Measurements from ENCODE around the gene SPRED1. TPM values are rescaled to one million over a fixed set of nuclear protein-coding genes. Genes with fewer than 3 reads are reported as not detected.

The SPRED1 gene
- total and polyA plus RNA-seq, 2 of the 13 experiments (the other 11 are each of a cell fraction or from before 2014, with no cell fraction given): 3.8 to 9.6 TPM

- Histone ChIP-seq H3K4me2 (ENCODE audit: low read depth, low read length) (no peak overlapping the region), H4K20me1 (ENCODE audit: insufficient read depth, low read length) (no peaks in the 10 kb centered on the region), H3K9ac (ENCODE audit: insufficient read depth, low read depth, low read length) (no peak overlapping the region), H2AFZ (ENCODE audit: low read length) (no peak overlapping the region), H3K36me3 (replicated peaks in 1 of 2; ENCODE audit: control insufficient read depth in 1 of 2, insufficient read depth in 2 of 2, low read length in 2 of 2) (no peaks in the 10 kb centered on the region), H3K27me3 (ENCODE audit: control insufficient read depth in 1 of 2, insufficient read depth in 2 of 2, low read length in 2 of 2) (peaks cover 0 to 5% of the 10 kb centered on the region in 2 experiments; a peak in 1 of 5 replicates), H3K4me3 (replicated peaks in 1 of 3; ENCODE audit: insufficient read depth in 1 of 3, low read depth in 2 of 3, low read length in 3 of 3) (no peak overlapping the region), H3K9me3 (ENCODE audit: low read length) (no peaks in the 10 kb centered on the region), H3K4me1 (ENCODE audit: insufficient read depth, low read length) (no peaks in the 10 kb centered on the region), H3K79me2 (ENCODE audit: insufficient read depth, low read length) (no peaks in the 10 kb centered on the region), H3K27ac (ENCODE audit: extremely low read length, insufficient read depth, low read length) (no peak overlapping the region)
- DNase-seq (ENCODE audit: low spot score) (no peak), ATAC-seq (no peak), FAIRE-seq (no peak)
- CTCF ChIA-PET (ENCODE audit: low intra/inter-chr PET ratio, low total read pairs): no interaction called here
- BruUV-seq (replicated peaks): no TSS peak
- POLR2A ChIA-PET: no interaction called here
- WGBS (ENCODE audit: low lambda C conversion rate): 15% methylated on average over 3 of the region's 3 CpGs
- in situ Hi-C loops (cut with HindIII; ENCODE audit: extremely low pct_ligation_motif_present, low pct_unique_long_range_greater_than_20kb): no loop called here
- intact Hi-C loops (cut with micrococcal nuclease; ENCODE audit: unreplicated experiment): no loop called here
- TF ChIP-seq HMG20B (CRISPR knock-in tag; conservative IDR thresholded peaks at IDR 0.05) (no peak), TSC22D2 (CRISPR knock-in tag; IDR thresholded peaks at IDR 0.05; ENCODE audit: borderline replicate concordance) (no peak), YEATS4 (CRISPR knock-in tag; IDR thresholded peaks at IDR 0.05; ENCODE audit: borderline replicate concordance) (no peak), GATAD2A (CRISPR knock-in tag; IDR thresholded peaks at IDR 0.05) (no peak), SNAI1 (CRISPR knock-in tag; IDR thresholded peaks at IDR 0.05; ENCODE audit: borderline replicate concordance) (no peak), ZNF713 (CRISPR knock-in tag; IDR thresholded peaks at IDR 0.05) (no peak), ZBTB26 (CRISPR knock-in tag; IDR thresholded peaks at IDR 0.05; ENCODE audit: borderline replicate concordance) (no peak), HNRNPL (IDR thresholded peaks at IDR 0.05; ENCODE audit: low read depth, low read length) (no peak), ZBTB8A (CRISPR knock-in tag; IDR thresholded peaks at IDR 0.05; ENCODE audit: borderline replicate concordance, low read depth) (no peak), ZNF687 (CRISPR knock-in tag; IDR thresholded peaks at IDR 0.05) (no peak), BCL6 (CRISPR knock-in tag; IDR thresholded peaks at IDR 0.05) (no peak), ATAD3A (CRISPR knock-in tag; IDR thresholded peaks at IDR 0.05) (no peak), ZNF614 (CRISPR knock-in tag; IDR thresholded peaks at IDR 0.05; ENCODE audit: borderline replicate concordance) (no peak)
Observed at GRCh38 chr15:38205526-38206272, 46.9 kb upstream of the SPRED1 start.

Data from HepG2 (cell line).